ENCODE results near the gene VSX2.

- TF ChIP-seq CTCF (tag by site-specific recombination; IDR thresholded peaks at IDR 0.05) (0 out of 2 replicates have a peak, but pooled peaks have one; percentile 32), RBAK (tag by site-specific recombination; IDR thresholded peaks at IDR 0.05) (no peak), ZSCAN18 (tag by site-specific recombination; IDR thresholded peaks at IDR 0.05) (no peak), YY2 (tag by site-specific recombination; IDR thresholded peaks at IDR 0.05) (no peak)
These were observed 51.2 kb downstream of the VSX2 start for GRCh38 chr14:74290415-74290814.
